ENCODE data around the gene NRXN2. TPM values are rescaled to one million over a fixed set of nuclear protein-coding genes. Genes with fewer than 3 reads are reported as not detected.

NRXN2 gene
- polyA plus RNA-seq, 3 donors, result 0.07 TPM; not detected in 2

- Mint-ChIP-seq H3K27me3 (ENCODE audit: low read depth in 3 of 3) (peaks cover 23 to 38% (median 33%) of the 10 kb centered on the region in 3 donors), H3K9me3 (peaks cover 0 to 3% (median 0%) of the 10 kb centered on the region in 7 donors), H3K4me1 (peaks cover 12% of the 10 kb centered on the region), H3K27ac (no peak overlapping the region), H3K36me3 (no peaks in the 10 kb centered on the region), H3K4me3 (no peak overlapping the region)
- no peak overlapping the region for H3K27ac ChIP-seq (ENCODE audit: low read depth in 1 of 2, low read length in 2 of 2)
- no peak for DNase-seq
- H3K4me2 ChIP-seq (replicated peaks; ENCODE audit: extremely low read depth, low read length, poor library complexity, severe bottlenecking), result no peak overlapping the region
- H3K4me1 ChIP-seq (ENCODE audit: control insufficient read depth in 1 of 2, insufficient read depth in 2 of 2, low read length in 2 of 2), result peaks cover 5 to 8% of the 10 kb centered on the region in 2 donors
- H3K27me3 ChIP-seq (ENCODE audit: control insufficient read depth in 2 of 2, insufficient read depth in 2 of 2, low read length in 2 of 2), result peaks cover 4 to 19% of the 10 kb centered on the region in 2 donors
- H4K20me1 ChIP-seq (ENCODE audit: insufficient read depth, low read length), result no peaks in the 10 kb centered on the region
- intact Hi-C loops (cut with micrococcal nuclease), result no loop called here
- no peak overlapping the region for H2AFZ ChIP-seq (ENCODE audit: insufficient read depth, low read depth, low read length, poor library complexity, severe bottlenecking)
- no peak overlapping the region for H3K9ac ChIP-seq (ENCODE audit: insufficient read depth, low read length, poor library complexity, severe bottlenecking)
- H3K36me3 ChIP-seq (replicated peaks in 1 of 2; ENCODE audit: control insufficient read depth in 1 of 2, insufficient read depth in 2 of 2, low read length in 2 of 2), result no peaks in the 10 kb centered on the region
- H3K9me3 ChIP-seq (replicated peaks in 1 of 2; ENCODE audit: control insufficient read depth in 1 of 2, insufficient read depth in 1 of 2, low read length in 2 of 2), result no peaks in the 10 kb centered on the region
- no peaks in the 10 kb centered on the region for H3K79me2 ChIP-seq (ENCODE audit: insufficient read depth, low read length)
- WGBS (ENCODE audit: insufficient coverage), result no CpG with 5 or more reads among the region's 5 CpGs
- no peak for TF ChIP-seq CTCF (IDR thresholded peaks at IDR 0.05)
- no peak overlapping the region for H3K4me3 ChIP-seq (replicated peaks in 1 of 3; ENCODE audit: low read depth in 2 of 3, low read length in 3 of 3)
Measured at GRCh38 chr11:64694821-64695365, 28.1 kb downstream of the NRXN2 start.

DNA sequence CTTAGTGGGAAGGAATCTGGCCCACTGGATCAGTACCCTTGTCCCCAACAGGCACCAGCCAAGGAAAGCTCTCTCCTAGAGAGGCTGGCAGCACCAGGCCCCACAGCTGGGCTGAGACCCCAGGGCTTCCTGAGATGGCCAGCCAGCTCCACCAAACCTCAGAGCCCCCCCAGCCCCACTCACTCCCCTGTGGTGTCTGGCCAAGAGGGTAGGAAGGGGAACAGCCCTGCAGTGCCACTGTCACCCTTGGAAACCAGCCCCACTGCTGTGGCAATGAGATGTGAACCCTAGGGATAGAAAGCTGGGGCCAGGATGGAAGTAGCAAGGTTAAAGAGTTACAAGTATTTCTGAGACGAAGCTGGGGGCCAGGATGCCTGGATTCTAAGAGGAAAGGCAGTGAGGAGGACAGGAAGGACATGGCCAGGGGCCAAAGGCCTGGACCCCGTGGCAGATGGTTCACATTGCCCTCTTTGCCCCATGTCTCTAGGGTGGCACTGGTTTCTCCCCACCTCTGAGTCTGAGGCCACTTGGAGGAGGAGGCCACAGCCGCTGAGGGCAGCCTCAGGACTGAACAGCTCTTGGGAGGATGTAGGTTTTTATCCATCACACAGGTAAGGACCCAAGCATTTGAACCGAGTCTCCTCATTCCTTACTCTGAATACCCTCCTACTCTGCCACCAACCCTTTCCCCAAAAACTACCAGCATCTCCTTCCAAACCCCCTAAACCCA is 28.8 kb downstream of the NRXN2 start:
- peaks cover 0 to 3% (median 0%) of the 10 kb centered on the region in 7 donors for H3K9me3 Mint-ChIP-seq
- no peaks in the 10 kb centered on the region for H3K36me3 ChIP-seq (replicated peaks in 1 of 2; ENCODE audit: control insufficient read depth in 1 of 2, insufficient read depth in 2 of 2, low read length in 2 of 2)
- H3K27ac Mint-ChIP-seq, result peak overlapping the region in 1 of 7 donors; percentile 18
- H3K4me3 Mint-ChIP-seq, result no peak overlapping the region
- no peak for DNase-seq
- H3K4me1 Mint-ChIP-seq, result peaks cover 12% of the 10 kb centered on the region
- no peaks in the 10 kb centered on the region for H3K79me2 ChIP-seq (ENCODE audit: insufficient read depth, low read length)
- H3K4me2 ChIP-seq (replicated peaks; ENCODE audit: extremely low read depth, low read length, poor library complexity, severe bottlenecking), result no peak overlapping the region
- no peaks in the 10 kb centered on the region for H4K20me1 ChIP-seq (ENCODE audit: insufficient read depth, low read length)
- peaks cover 4 to 19% of the 10 kb centered on the region in 2 donors for H3K27me3 ChIP-seq (ENCODE audit: control insufficient read depth in 2 of 2, insufficient read depth in 2 of 2, low read length in 2 of 2)
- peaks cover 5 to 8% of the 10 kb centered on the region in 2 donors for H3K4me1 ChIP-seq (ENCODE audit: control insufficient read depth in 1 of 2, insufficient read depth in 2 of 2, low read length in 2 of 2)
- 86% methylated on average over 2 of the region's 4 CpGs for WGBS (ENCODE audit: insufficient coverage)
- no peak for TF ChIP-seq CTCF (IDR thresholded peaks at IDR 0.05)
- H3K27me3 Mint-ChIP-seq (ENCODE audit: low read depth in 3 of 3), result peaks cover 23 to 37% (median 32%) of the 10 kb centered on the region in 3 donors
- H3K9ac ChIP-seq (ENCODE audit: insufficient read depth, low read length, poor library complexity, severe bottlenecking), result no peak overlapping the region
- intact Hi-C loops (cut with micrococcal nuclease), result no loop called here
- H3K27ac ChIP-seq (ENCODE audit: low read depth in 1 of 2, low read length in 2 of 2), result no peak overlapping the region
- no peak overlapping the region for H3K4me3 ChIP-seq (replicated peaks in 1 of 3; ENCODE audit: low read depth in 2 of 3, low read length in 3 of 3)
- H3K36me3 Mint-ChIP-seq, result no peaks in the 10 kb centered on the region
- no peak overlapping the region for H2AFZ ChIP-seq (ENCODE audit: insufficient read depth, low read depth, low read length, poor library complexity, severe bottlenecking)
- no peaks in the 10 kb centered on the region for H3K9me3 ChIP-seq (replicated peaks in 1 of 2; ENCODE audit: control insufficient read depth in 1 of 2, insufficient read depth in 1 of 2, low read length in 2 of 2)
